ENCODE data around the gene SLX9.
"Not testable (repeated sequence)": the region's sequence is repeated elsewhere in the genome, so short reads cannot be mapped to it uniquely, and the experiment has no call there.

Gene SLX9

DNA sequence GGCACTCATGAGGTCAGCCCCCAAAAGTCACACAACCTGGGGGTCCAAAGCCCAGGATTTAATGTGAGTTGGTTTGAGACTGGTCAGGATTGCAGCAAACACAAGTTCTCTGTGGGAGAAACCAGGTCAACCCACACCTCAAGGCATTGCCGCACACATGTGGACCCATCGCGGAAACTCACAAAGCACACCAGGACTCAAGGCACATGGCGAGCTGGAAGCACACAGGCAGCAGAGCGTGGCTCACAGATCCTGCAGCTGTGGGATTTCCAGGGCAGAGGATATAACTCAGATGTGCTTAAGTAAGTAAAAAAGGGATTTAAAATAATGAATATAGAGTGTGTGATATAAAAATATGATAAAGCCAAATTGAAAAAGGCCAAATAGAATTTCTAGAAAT lies 82.9 kb downstream of the SLX9 start:
- no peak for DNase-seq

GRCh38 chr21:45024516-45024915 lies 84.7 kb downstream of the SLX9 start:
- DNase-seq, result not testable (repeated sequence)

GRCh38 chr21:45026066-45026745 lies 86.4 kb downstream of the SLX9 start:
- DNase-seq, result no peak
